ENCODE measurements around the gene RNF113B.

- TF ChIP-seq CTCF (IDR thresholded peaks at IDR 0.05): no peak
- no peak for TF ChIP-seq ZFX (IDR thresholded peaks at IDR 0.05; ENCODE audit: borderline replicate concordance)
These were observed 36.3 kb upstream of the RNF113B start for GRCh38 chr13:98213354-98213753.
